AG09319 (cell line): Measurements from ENCODE around the gene RAD1.

ENCODE experiments used
- DNase-seq: peaks from one replicate; pipeline ENCODE4 v3.0.0-alpha.2; 2010; ENCODE audit warnings: low read depth; ENCODE audit errors: extremely low read depth
- CTCF ChIP-seq: IDR thresholded peaks from 2 replicates; pipeline ENCODE4 v1.5.1; 2011; ENCODE audit warnings: low read depth, mild to moderate bottlenecking, inconsistent platforms, low read length, moderate library complexity

RAD1 gene

DNA sequence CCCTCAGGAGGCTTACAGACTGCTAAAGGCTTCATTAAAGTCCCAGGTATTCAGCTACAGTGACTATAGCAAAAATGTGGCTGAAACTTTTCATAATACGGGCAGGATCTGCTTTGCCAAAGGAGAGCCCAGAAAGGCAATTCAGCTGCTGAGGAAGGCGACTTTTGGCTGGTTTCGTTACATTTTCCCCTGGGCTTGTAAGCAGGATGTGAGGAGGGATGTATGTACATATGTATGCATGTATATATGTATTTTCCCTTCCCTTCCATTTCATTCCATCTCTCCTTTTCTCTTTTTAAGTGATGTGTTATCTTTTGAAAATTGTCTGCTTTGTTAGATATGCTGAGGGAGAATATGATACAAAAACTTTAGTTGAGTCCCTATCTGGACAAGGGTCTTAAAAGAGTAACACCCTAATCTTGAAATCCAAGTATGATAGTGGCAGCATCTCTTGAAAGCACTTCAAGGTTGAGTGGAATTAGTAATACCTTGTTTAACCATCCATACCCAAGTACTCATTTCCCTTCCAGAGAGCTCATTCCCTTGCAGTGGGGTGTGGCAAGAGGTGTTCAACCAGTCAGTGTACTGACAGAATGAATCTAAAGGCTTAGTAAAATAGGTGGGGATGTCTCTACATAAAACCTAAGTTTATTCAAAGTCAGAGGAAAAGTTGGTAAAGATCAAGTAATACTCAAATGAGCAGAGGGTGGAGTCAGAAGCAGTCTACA, 28.7 kb downstream of the RAD1 start:
- no peak for DNase-seq
- TF ChIP-seq CTCF: no peak

- no peak for DNase-seq
- TF ChIP-seq CTCF: no peak
Observed at GRCh38 chr5:34881246-34881645, 34.1 kb downstream of the RAD1 start.

DNA sequence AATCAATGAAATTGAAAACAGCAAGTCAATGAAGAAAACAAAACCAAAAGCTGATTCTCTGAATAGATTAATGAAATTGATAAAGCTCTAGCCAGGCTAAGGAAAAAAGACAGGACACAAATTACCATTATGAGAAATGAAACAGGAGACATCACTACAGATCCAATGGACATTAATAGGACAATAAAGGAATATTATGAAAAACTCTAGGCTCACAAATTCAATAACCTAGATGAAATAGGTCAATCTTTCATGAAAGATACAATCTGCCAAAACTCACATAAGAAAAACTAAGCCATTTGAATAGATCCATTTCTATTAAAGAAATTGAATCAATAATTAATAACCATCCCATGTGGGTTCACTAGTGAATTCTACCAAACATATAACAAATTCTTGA, 39.0 kb downstream of the RAD1 start:
- DNase-seq: no peak
- TF ChIP-seq CTCF: no peak

GRCh38 chr5:34870382-34870781, 44.9 kb downstream of the RAD1 start:
- no peak for TF ChIP-seq CTCF
- DNase-seq: no peak

GRCh38 chr5:34869256-34869655, 46.0 kb downstream of the RAD1 start:
- no peak for DNase-seq
- no peak for TF ChIP-seq CTCF

GRCh38 chr5:34868791-34869190, 46.5 kb downstream of the RAD1 start:
- no peak for DNase-seq
- TF ChIP-seq CTCF: no peak

DNA sequence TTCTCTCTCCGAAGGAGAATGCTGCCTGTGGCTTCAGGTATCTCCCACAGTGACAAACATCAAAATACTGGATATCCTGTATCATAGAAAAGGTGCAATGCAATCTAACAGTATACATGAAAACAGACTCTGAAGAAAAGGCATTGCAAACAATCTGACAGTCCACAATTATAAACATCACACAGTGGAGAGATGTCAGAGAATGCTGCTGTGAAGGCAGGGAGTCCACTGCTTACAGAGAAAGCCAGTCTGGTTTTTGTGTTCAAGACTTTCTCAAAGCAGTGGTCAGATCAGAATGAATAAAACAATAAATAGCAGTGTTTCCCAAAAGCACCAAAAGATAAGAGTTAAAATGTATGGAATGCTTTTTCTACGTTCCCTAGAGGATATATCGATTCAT, 47.6 kb downstream of the RAD1 start:
- no peak for TF ChIP-seq CTCF
- DNase-seq: no peak
